ENCODE measurements around the gene CYP2B6.
"Not testable (repeated sequence)": the region's sequence is repeated elsewhere in the genome, so short reads cannot be mapped to it uniquely, and the experiment has no call there.

The CYP2B6 gene

DNA sequence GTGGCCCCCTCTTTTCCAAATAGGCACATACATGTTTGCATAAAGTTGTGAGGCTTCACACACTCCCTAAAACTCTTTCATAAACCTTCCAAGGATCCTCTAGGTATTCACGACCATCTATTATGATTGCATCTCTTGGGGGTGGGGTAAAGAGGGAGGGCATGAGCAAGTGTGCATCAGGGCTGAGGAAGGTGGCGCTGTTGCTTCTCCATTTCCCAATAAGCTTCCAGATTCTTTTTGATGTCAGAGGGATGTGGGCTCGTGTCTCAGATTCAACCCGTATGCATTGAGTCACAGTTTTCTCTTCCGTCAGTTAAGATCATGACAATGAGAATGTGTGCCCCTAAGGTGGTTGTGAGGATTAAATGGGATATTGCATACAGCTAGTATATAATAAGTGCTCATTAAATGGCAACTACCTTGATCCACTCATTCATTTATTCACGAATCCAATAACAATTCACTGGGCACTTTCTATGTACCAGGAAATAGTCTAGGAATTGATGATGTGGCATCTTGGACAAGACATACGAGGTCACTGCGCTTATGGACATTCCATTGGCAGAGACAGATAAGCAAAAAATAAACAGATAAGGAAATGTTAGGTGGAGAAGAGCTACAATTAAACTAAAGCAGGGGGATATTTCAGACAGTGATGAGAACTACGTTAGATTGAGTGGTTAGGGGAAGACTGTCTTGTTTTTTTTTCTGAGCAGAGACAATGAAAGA lies 10.3 kb downstream of the CYP2B6 start:
- Histone ChIP-seq H3K27ac (replicated peaks) (no peak overlapping the region), H3K4me3 (replicated peaks; ENCODE audit: insufficient read depth, low read length) (no peak overlapping the region), H3K27me3 (ENCODE audit: insufficient read depth, poor library complexity, severe bottlenecking) (peaks cover under 1% of the 10 kb centered on the region)
- no peak for DNase-seq (ENCODE audit: low read depth in 1 of 2, low spot score in 1 of 2)
- TF ChIP-seq POLR2AphosphoS5 (IDR thresholded peaks at IDR 0.05; ENCODE audit: low read depth), result no peak
- TF ChIP-seq GABPA (IDR thresholded peaks at IDR 0.05; ENCODE audit: low read depth), result no peak
- no peak for TF ChIP-seq SPI1 (IDR thresholded peaks at IDR 0.05; ENCODE audit: borderline replicate concordance, low read depth)
- TF ChIP-seq, protein P1, sequence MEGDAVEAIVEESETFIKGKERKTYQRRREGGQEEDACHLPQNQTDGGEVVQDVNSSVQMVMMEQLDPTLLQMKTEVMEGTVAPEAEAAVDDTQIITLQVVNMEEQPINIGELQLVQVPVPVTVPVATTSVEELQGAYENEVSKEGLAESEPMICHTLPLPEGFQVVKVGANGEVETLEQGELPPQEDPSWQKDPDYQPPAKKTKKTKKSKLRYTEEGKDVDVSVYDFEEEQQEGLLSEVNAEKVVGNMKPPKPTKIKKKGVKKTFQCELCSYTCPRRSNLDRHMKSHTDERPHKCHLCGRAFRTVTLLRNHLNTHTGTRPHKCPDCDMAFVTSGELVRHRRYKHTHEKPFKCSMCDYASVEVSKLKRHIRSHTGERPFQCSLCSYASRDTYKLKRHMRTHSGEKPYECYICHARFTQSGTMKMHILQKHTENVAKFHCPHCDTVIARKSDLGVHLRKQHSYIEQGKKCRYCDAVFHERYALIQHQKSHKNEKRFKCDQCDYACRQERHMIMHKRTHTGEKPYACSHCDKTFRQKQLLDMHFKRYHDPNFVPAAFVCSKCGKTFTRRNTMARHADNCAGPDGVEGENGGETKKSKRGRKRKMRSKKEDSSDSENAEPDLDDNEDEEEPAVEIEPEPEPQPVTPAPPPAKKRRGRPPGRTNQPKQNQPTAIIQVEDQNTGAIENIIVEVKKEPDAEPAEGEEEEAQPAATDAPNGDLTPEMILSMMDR (IDR thresholded peaks at IDR 0.05; ENCODE audit: insufficient read depth, low read length), result no peak
- TF ChIP-seq, protein P2, sequence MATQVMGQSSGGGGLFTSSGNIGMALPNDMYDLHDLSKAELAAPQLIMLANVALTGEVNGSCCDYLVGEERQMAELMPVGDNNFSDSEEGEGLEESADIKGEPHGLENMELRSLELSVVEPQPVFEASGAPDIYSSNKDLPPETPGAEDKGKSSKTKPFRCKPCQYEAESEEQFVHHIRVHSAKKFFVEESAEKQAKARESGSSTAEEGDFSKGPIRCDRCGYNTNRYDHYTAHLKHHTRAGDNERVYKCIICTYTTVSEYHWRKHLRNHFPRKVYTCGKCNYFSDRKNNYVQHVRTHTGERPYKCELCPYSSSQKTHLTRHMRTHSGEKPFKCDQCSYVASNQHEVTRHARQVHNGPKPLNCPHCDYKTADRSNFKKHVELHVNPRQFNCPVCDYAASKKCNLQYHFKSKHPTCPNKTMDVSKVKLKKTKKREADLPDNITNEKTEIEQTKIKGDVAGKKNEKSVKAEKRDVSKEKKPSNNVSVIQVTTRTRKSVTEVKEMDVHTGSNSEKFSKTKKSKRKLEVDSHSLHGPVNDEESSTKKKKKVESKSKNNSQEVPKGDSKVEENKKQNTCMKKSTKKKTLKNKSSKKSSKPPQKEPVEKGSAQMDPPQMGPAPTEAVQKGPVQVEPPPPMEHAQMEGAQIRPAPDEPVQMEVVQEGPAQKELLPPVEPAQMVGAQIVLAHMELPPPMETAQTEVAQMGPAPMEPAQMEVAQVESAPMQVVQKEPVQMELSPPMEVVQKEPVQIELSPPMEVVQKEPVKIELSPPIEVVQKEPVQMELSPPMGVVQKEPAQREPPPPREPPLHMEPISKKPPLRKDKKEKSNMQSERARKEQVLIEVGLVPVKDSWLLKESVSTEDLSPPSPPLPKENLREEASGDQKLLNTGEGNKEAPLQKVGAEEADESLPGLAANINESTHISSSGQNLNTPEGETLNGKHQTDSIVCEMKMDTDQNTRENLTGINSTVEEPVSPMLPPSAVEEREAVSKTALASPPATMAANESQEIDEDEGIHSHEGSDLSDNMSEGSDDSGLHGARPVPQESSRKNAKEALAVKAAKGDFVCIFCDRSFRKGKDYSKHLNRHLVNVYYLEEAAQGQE (IDR thresholded peaks at IDR 0.05; ENCODE audit: insufficient replicate concordance, low read depth), result no peak

DNA sequence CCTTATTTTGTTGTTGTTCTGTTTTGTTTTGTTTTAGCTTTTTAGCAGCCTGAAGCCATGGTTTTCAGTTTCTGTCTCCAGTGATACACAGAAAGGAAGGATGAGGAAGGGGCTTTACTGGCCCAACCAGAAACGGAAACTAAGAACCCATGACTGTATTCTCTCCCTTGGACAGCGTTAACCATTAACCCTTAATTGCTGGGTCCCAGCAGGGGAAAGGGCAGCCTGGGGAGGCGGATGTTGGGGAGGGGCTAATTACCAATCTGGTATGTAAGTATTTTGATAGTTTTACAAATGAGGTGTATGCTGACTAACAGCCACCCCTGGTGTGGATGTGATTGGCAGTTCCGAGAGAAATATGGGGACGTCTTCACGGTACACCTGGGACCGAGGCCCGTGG lies 12.6 kb downstream of the CYP2B6 start:
- H3K27me3 ChIP-seq (ENCODE audit: insufficient read depth, poor library complexity, severe bottlenecking); DNase-seq (ENCODE audit: low read depth in 1 of 2, low spot score in 1 of 2); H3K27ac ChIP-seq (replicated peaks); H3K4me3 ChIP-seq (replicated peaks; ENCODE audit: insufficient read depth, low read length): not testable (repeated sequence)

DNA sequence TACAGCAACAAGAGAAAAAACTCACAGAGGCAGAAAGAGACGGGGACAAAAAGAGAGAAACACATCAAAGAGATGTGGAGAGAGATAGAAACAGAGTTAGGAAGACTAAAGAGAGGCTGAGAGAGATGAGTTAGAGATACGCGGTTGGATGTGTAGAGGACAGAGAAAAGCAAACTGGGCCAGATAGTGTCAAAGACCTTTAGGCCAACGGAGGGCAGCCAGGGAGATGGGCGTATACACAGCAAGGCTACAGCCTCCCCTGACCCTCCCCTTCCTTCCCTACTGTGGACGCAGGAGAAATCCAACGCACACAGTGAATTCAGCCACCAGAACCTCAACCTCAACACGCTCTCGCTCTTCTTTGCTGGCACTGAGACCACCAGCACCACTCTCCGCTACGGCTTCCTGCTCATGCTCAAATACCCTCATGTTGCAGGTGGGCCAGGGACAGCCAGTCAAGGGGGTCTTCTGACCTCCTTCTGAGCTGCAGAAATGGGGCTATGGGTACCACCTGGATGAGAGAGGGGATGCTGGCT lies 18.7 kb downstream of the CYP2B6 start:
- TF ChIP-seq, protein P2 (IDR thresholded peaks at IDR 0.05; ENCODE audit: insufficient replicate concordance, low read depth), result no peak
- no peak for TF ChIP-seq SPI1 (IDR thresholded peaks at IDR 0.05; ENCODE audit: borderline replicate concordance, low read depth)
- TF ChIP-seq POLR2AphosphoS5 (IDR thresholded peaks at IDR 0.05; ENCODE audit: low read depth), result no peak
- no peak for TF ChIP-seq GABPA (IDR thresholded peaks at IDR 0.05; ENCODE audit: low read depth)
- TF ChIP-seq, protein P1 (IDR thresholded peaks at IDR 0.05; ENCODE audit: insufficient read depth, low read length), result no peak
- Histone ChIP-seq H3K27me3 (ENCODE audit: insufficient read depth, poor library complexity, severe bottlenecking) (no peaks in the 10 kb centered on the region), H3K27ac (replicated peaks) (no peak overlapping the region), H3K4me3 (replicated peaks; ENCODE audit: insufficient read depth, low read length) (no peak overlapping the region)
- DNase-seq (ENCODE audit: low read depth in 1 of 2, low spot score in 1 of 2), result no peak

DNA sequence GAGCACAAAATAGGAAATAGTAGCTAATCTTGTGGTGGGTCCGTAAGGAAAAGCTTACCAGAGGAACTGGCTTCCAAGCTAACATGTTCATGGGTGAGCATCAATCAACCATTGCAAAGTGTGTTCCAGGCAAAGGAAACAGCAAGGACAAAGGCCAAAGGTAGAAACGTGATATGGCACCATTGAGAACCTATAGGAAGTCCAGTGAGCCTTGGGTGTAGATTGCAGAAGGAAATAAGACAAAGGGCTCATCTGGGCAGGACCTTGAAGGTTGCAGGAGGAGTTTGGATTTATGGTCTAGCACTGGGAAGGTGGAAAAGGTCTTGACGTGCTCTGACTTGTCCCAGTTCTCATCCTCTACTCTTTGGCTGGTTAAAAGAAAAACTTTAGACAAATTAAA lies 22.3 kb downstream of the CYP2B6 start:
- H3K27me3 ChIP-seq (ENCODE audit: insufficient read depth, poor library complexity, severe bottlenecking), result no peaks in the 10 kb centered on the region
- H3K4me3 ChIP-seq (replicated peaks; ENCODE audit: insufficient read depth, low read length), result no peak overlapping the region
- TF ChIP-seq SPI1 (IDR thresholded peaks at IDR 0.05; ENCODE audit: borderline replicate concordance, low read depth) (no peak), POLR2AphosphoS5 (IDR thresholded peaks at IDR 0.05; ENCODE audit: low read depth) (no peak), GABPA (IDR thresholded peaks at IDR 0.05; ENCODE audit: low read depth) (no peak)
- TF ChIP-seq, protein P2 (IDR thresholded peaks at IDR 0.05; ENCODE audit: insufficient replicate concordance, low read depth), result no peak
- TF ChIP-seq, protein P1 (IDR thresholded peaks at IDR 0.05; ENCODE audit: insufficient read depth, low read length), result no peak
- no peak overlapping the region for H3K27ac ChIP-seq (replicated peaks)
- no peak for DNase-seq (ENCODE audit: low read depth in 1 of 2, low spot score in 1 of 2)

Measured in HL-60 (cell line).